WTC11 (cell line): ENCODE measurements around the gene APOBEC3G.

Experiments
- NFATC4 ChIP-seq: fragments of 250-450 bp; sonication (Bioruptor Pico); IDR thresholded peaks from 2 replicates; pipeline ENCODE4 v1.9.0; 2021; ENCODE audit warnings: mild to moderate bottlenecking
- SMAD3 ChIP-seq: sonication (generic); formaldehyde crosslinking; IDR thresholded peaks from 2 replicates; pipeline ENCODE4 v1.8.0; 2022; ENCODE audit warnings: missing genetic modification reagents, mild to moderate bottlenecking, borderline replicate concordance
- TF ChIP-seq, protein P1 (sequence below): fragments of 200-600 bp; IDR thresholded peaks from 2 replicates; pipeline ENCODE4 v1.8.0; 2022; ENCODE audit warnings: antibody characterized with exemption
- TF ChIP-seq, protein P2 (sequence below): sonication (generic); formaldehyde crosslinking; IDR thresholded peaks from 2 replicates; pipeline ENCODE4 v1.8.1; 2023; ENCODE audit warnings: mild to moderate bottlenecking, missing genetic modification reagents, borderline replicate concordance
- TF ChIP-seq, protein P3 (sequence below): sonication (generic); formaldehyde crosslinking; IDR thresholded peaks from 2 replicates; pipeline ENCODE4 v1.8.1; 2023; ENCODE audit warnings: mild to moderate bottlenecking, missing genetic modification reagents

DNA sequence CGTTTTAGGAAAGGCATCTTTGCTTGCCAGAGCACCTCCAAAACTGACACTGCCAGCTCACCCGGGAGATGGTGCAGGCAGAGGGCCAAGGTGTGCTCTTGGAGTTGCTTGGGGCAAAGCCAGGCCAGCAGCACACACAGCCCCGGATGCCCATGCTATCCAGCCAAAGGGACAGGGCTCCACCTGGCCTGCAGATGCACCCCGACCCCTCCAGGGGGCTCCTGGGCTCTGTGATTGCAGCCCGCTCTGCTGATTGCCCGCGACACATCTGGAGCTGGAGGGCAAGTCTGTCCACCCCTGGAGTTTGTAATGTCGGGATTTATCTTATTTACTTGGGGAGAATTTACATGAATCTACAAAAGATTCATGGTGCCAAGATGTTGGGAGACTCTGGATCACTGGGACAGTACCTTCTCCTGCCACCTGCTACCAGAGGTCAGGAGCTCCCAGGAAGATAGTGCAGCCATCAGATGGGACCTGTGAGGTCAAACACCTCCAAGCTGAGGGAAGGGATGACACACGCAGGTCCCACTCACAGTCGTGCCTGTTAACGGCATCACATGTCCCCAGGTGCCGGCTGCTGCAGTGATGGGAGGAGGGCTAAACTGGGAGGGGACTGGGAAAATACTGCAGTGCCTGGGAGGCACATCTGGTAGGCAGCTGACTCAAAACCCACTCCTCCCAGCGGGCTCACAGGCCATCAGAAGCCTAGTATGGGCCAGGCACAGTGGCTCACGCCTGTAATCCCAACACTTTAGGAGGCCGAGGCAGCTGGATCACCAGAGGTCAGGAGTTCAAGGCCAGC lies 58.2 kb downstream of the APOBEC3G start:
- TF ChIP-seq, protein P1, sequence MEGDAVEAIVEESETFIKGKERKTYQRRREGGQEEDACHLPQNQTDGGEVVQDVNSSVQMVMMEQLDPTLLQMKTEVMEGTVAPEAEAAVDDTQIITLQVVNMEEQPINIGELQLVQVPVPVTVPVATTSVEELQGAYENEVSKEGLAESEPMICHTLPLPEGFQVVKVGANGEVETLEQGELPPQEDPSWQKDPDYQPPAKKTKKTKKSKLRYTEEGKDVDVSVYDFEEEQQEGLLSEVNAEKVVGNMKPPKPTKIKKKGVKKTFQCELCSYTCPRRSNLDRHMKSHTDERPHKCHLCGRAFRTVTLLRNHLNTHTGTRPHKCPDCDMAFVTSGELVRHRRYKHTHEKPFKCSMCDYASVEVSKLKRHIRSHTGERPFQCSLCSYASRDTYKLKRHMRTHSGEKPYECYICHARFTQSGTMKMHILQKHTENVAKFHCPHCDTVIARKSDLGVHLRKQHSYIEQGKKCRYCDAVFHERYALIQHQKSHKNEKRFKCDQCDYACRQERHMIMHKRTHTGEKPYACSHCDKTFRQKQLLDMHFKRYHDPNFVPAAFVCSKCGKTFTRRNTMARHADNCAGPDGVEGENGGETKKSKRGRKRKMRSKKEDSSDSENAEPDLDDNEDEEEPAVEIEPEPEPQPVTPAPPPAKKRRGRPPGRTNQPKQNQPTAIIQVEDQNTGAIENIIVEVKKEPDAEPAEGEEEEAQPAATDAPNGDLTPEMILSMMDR: peak; percentile 67
- TF ChIP-seq NFATC4 (CRISPR knock-in tag): no peak
- TF ChIP-seq SMAD3 (CRISPR knock-in tag): no peak
- TF ChIP-seq, protein P2, sequence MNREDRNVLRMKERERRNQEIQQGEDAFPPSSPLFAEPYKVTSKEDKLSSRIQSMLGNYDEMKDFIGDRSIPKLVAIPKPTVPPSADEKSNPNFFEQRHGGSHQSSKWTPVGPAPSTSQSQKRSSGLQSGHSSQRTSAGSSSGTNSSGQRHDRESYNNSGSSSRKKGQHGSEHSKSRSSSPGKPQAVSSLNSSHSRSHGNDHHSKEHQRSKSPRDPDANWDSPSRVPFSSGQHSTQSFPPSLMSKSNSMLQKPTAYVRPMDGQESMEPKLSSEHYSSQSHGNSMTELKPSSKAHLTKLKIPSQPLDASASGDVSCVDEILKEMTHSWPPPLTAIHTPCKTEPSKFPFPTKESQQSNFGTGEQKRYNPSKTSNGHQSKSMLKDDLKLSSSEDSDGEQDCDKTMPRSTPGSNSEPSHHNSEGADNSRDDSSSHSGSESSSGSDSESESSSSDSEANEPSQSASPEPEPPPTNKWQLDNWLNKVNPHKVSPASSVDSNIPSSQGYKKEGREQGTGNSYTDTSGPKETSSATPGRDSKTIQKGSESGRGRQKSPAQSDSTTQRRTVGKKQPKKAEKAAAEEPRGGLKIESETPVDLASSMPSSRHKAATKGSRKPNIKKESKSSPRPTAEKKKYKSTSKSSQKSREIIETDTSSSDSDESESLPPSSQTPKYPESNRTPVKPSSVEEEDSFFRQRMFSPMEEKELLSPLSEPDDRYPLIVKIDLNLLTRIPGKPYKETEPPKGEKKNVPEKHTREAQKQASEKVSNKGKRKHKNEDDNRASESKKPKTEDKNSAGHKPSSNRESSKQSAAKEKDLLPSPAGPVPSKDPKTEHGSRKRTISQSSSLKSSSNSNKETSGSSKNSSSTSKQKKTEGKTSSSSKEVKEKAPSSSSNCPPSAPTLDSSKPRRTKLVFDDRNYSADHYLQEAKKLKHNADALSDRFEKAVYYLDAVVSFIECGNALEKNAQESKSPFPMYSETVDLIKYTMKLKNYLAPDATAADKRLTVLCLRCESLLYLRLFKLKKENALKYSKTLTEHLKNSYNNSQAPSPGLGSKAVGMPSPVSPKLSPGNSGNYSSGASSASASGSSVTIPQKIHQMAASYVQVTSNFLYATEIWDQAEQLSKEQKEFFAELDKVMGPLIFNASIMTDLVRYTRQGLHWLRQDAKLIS (CRISPR knock-in tag): no peak
- TF ChIP-seq, protein P3, sequence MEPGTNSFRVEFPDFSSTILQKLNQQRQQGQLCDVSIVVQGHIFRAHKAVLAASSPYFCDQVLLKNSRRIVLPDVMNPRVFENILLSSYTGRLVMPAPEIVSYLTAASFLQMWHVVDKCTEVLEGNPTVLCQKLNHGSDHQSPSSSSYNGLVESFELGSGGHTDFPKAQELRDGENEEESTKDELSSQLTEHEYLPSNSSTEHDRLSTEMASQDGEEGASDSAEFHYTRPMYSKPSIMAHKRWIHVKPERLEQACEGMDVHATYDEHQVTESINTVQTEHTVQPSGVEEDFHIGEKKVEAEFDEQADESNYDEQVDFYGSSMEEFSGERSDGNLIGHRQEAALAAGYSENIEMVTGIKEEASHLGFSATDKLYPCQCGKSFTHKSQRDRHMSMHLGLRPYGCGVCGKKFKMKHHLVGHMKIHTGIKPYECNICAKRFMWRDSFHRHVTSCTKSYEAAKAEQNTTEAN (CRISPR knock-in tag): no peak
